Left ventricle myocardium superior (tissue), 1 donor: ENCODE data around the gene KRTAP6-1. TPM values are rescaled to one million over a fixed set of nuclear protein-coding genes. Genes with fewer than 3 reads are reported as not detected.

Source experiments
- ATAC-seq: fragments of 200-7000 bp; cut with Tn5 transposase; one replicate; pipeline ENCODE4 v1.9.1; 2020; ENCODE audit warnings: mild to moderate bottlenecking, moderate library complexity
- DNase-seq: peaks from one replicate; pipeline ENCODE4 v3.0.0-alpha.2; 2020
- intact Hi-C: fragments of 100-400 bp; cut with micrococcal nuclease; formaldehyde crosslinking; loops from one replicate; pipeline ENCODE4 v1.11.0; 2022
- total RNA-seq: library from RNA; stranded (reverse); fragmentation: NEBNext Ultra II Directional; extraction: Animal tissue kit (Norgen Biotek cat#: 25700); gene quantifications from one replicate; pipeline ENCODE4 v1.2.1, GENCODE V29; 2021
- donor health status: DM: no; HTN: yes; CAD: no; lungs with severe emphysema.

Gene KRTAP6-1
- total RNA-seq, 1 donor from 2014 or later, result not detected

DNA sequence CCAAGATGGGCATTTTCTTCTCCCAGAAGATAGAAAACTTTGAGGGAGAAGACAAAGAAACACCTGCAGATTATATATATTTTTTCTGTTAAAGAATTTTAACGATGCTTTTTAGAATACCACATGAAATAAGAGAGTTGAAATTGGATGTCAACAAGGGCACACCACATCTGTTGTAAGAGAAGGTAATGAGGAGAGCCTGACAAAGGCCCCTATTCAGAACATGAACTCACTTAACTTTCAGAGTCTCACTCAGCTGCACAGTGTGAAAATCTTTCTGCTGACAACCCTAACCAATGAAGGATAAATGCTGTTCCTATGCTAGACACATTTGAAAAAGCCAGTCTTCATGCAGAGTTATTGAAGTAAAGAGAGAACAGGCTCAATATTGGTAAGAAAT, 30.9 kb downstream of the KRTAP6-1 start:
- ATAC-seq, result no peak
- intact Hi-C loops, result no loop called here
- no peak for DNase-seq

DNA sequence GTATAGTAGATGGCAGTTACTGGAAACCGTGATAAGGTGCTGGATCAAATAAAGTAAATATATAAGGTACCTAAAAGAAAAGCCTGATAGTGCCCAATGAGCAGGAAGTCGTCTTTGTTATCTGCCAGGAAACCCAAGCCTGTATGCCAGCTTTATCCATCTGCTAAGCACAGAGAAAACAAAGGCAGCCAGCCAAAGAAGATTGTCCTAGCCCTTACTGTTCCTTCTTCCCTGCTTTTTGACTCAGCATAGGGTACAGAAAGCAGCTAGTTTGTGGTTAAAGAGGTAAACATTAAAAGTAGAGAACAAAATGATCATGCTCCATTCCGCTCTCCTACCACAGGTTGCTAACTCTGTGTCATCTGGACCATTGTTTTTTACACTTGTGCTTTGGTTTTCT, 33.6 kb downstream of the KRTAP6-1 start:
- DNase-seq, result no peak
- intact Hi-C loops, result no loop called here
- no peak for ATAC-seq

DNA sequence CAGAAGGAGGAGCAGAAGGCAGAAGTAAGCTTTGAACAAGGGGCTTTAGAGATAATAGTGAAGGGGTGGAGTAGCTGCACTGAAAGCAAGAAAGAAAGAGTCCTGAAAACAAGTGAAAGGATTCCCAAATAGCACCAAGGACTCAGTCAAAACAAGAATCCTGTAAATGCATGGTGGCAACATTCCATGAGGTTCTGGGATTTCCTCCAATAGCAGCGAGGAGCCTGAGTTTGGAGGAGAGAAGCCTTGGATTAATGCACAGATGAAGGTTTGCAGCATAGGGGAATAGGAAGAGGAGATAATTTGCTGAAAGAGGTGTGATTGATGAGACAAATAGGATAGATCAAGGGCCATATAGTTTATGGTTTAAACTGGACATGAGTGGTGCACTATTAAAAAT, 34.4 kb downstream of the KRTAP6-1 start:
- intact Hi-C loops, result no loop called here
- DNase-seq, result no peak
- no peak for ATAC-seq

DNA sequence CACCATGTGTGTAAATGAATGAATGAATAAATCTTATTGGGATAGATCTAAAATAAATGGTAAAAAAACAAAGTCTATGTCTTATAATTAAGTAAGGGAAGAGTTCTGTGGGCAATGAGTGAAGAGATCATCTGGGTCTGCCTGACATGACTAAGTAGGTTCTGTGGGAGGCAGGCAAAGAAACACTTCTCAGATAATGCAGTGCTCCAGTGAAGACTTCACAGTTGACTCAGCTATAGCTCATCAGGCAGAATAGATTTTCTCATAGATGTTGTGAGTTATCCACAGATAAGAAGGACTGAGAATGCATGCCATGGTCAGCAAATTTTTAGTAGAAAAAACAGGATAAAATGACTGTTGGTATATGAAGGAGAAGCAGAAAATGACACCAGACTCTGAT, 36.0 kb downstream of the KRTAP6-1 start:
- DNase-seq (no peak), ATAC-seq (no peak)
- intact Hi-C loops, result no loop called here

DNA sequence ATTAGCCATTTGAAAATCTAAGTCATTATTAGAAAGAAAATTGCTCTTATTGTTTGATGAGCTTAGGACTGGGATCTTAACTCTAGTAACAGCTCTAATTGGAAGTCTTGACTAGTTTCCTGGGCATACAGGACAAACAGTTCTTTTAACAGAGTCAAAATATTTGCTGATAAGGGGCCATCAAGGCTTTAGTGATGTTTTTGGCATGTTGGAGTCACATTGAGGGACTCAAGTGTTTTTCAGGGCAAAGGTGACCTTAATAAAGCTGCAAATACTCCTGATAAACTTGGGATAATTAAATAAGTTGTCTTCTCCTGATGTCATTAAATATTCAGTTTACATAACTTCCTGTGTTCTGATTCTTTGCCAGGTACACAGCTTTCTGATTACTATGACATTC, 46.1 kb downstream of the KRTAP6-1 start:
- no peak for DNase-seq
- peak; percentile 83 for ATAC-seq
- intact Hi-C loops, result no loop called here

DNA sequence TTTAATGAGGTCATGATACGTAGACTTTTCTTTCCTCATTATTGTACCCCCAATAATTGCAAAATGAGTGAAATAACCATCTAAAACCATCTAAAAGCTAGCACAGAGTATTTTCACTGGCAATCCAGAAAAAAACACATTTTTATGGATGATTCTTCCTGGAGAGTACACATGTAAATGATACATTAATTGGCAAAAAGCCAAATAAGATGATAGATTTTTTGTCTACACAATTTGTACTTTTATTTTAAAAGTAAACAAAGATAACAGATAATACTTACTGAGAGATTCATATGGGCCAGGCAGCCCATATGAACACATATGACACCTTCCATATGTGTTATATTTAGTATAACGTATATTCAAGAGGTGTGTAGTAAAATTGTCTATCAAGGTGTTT, 50.1 kb downstream of the KRTAP6-1 start:
- DNase-seq (no peak), ATAC-seq (no peak)
- intact Hi-C loops, result no loop called here

Other genes with a start within 250 kb of the KRTAP6-1 start
- not detected for gene KRTAP13-2, start 241.7 kb downstream of the KRTAP6-1 start, total RNA-seq
- gene KRTAP13-1, start 217.9 kb downstream of the KRTAP6-1 start, total RNA-seq, result not detected
- not detected for gene KRTAP13-3, start 188.0 kb downstream of the KRTAP6-1 start, total RNA-seq
- gene KRTAP13-4, start 183.7 kb downstream of the KRTAP6-1 start, total RNA-seq, result not detected
- not detected for gene KRTAP15-1, start 173.7 kb downstream of the KRTAP6-1 start, total RNA-seq
- not detected for gene KRTAP19-1, start 133.6 kb downstream of the KRTAP6-1 start, total RNA-seq
- not detected for gene KRTAP19-2, start 126.5 kb downstream of the KRTAP6-1 start, total RNA-seq
- not detected for gene KRTAP19-3, start 121.9 kb downstream of the KRTAP6-1 start, total RNA-seq
- gene KRTAP19-4, start 116.8 kb downstream of the KRTAP6-1 start, total RNA-seq, result not detected
- not detected for gene KRTAP19-5, start 111.8 kb downstream of the KRTAP6-1 start, total RNA-seq
- gene KRTAP19-6, start 72.1 kb downstream of the KRTAP6-1 start, total RNA-seq, result not detected
- gene KRTAP19-7, start 52.6 kb downstream of the KRTAP6-1 start, total RNA-seq, result not detected
- gene KRTAP22-2, start 23.5 kb downstream of the KRTAP6-1 start, total RNA-seq, result not detected
- not detected for gene KRTAP6-3, start 21.5 kb downstream of the KRTAP6-1 start, total RNA-seq
- gene KRTAP6-2, start 15.0 kb downstream of the KRTAP6-1 start, total RNA-seq, result not detected
- not detected for gene KRTAP22-1, start 12.8 kb downstream of the KRTAP6-1 start, total RNA-seq
- not detected for gene KRTAP20-1, start 2.5 kb upstream of the KRTAP6-1 start, total RNA-seq
- not detected for gene KRTAP20-4, start 6.7 kb upstream of the KRTAP6-1 start, total RNA-seq
- not detected for gene KRTAP20-2, start 21.3 kb upstream of the KRTAP6-1 start, total RNA-seq
- not detected for gene KRTAP20-3, start 28.9 kb upstream of the KRTAP6-1 start, total RNA-seq
- not detected for gene KRTAP21-3, start 104.8 kb upstream of the KRTAP6-1 start, total RNA-seq
- not detected for gene KRTAP21-2, start 133.3 kb upstream of the KRTAP6-1 start, total RNA-seq
- gene KRTAP21-1, start 141.5 kb upstream of the KRTAP6-1 start, total RNA-seq, result not detected
- gene KRTAP8-1, start 199.3 kb upstream of the KRTAP6-1 start, total RNA-seq, result not detected
- gene KRTAP7-1, start 215.8 kb upstream of the KRTAP6-1 start, total RNA-seq, result not detected